GM21447 (cell line): Measurements from ENCODE around the gene CDCA5.

Source experiments
- ATAC-seq: cut with Tn5 transposase; IDR thresholded peaks from one replicate; pipeline ENCODE4 v1.9.1; 2021; ENCODE audit not compliant: unreplicated experiment

Gene CDCA5

GRCh38 chr11:65047581-65048422, 36.0 kb downstream of the CDCA5 start:
- ATAC-seq: no peak

DNA sequence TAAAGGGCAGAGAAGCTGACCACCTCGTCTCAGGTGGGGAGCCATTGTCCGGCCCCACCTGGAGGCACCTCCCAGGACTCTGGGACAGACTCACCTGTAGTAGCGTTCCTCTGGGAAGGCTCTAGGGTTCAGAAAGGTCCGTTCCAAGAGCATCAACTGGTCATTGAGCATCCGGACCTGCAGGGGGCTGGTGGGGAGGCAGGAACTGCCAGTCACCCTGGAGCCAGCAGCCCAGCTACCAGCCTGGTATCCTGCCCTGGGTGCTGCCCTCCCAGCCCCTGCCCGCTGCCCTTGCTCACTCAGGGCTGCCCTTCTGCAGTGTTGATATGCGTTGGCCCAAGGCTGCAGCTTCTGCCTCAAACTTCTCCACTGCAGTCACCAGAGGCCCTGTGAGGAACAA, 38.1 kb downstream of the CDCA5 start:
- no peak for ATAC-seq

DNA sequence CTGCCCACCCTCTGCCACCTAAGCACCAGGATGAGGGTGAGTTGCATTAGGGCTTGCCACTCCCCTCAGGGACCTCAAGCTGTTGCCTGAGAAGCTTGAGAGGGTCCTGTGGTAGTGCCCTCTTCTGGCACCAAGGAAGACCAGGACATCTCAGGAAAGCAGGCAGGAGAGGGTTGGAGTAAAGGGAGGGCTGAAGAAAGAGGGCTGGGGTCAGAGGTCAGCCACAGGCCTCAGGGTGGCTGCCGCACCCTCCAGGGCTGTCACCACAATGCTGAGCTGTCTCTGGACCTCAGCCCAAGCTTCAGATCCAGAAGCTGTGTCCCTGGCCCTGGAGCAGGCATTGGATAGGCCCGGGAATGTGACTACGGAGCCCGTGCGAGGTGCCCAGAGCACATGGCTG, 38.8 kb downstream of the CDCA5 start:
- ATAC-seq: no peak

- no peak for ATAC-seq
These were observed 39.8 kb downstream of the CDCA5 start for GRCh38 chr11:65043881-65044501.

DNA sequence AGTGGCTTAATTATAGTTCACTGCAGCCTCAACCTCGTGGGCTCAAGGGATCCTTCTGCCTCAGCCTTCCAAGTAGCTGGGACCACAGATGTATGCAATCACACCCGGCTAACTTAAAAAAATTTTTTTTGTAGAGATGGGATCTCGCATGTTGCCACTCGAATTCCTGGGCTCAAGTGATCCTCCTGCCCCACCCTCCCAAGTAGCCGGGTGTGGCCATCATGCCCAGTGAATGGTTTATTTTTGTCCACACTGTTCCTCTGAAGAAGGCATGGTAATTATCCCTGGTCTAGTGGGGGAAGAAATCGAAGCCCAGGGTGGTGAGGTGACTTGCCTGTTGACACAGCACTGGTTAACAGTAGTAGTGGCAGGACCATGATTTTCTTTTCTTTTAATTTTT, 40.9 kb downstream of the CDCA5 start:
- no peak for ATAC-seq

- ATAC-seq: peak; percentile 86
These were observed 42.8 kb downstream of the CDCA5 start, which contains the start of gene SAC3D1 for GRCh38 chr11:65040847-65041622. SAC3D1 (plus strand) TSS chr11:65041210; CDS start chr11:65041293, 83 bp downstream.

DNA sequence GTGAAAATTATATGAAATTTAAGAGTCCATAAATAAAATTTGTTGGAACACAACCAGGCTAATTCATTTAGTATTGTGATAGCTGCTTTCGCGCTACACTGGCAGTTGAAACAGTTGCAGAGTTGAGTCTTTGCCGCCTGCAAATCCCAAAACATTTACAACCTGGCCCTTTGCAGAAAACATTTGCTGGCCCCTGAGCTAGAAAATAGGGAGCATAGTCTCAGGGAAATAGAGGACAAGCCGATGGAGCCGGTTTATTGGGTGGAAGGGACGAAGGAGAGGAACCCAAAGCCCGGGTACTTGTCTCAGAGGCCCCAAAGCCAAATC, 43.4 kb downstream of the CDCA5 start:
- ATAC-seq: no peak

DNA sequence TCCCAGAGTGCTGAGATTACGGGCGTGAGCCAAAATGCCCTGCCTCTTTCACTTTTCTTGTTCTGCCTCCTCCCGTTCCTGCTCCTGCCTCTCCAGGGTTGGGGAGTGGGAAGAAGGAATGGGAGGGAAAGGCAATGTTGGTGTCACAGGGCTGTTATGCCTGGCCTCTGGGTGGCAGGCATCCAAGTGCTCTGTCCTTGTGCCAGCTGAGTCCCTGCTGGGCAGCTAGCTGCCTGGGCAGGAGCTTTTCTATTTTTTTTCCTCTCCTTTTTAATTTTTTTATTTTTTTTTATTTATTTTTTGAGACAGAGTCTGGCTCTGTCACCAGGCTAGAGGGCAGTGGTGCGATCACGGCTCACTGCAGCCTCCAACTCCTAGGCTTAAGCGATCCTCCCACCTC, 46.9 kb downstream of the CDCA5 start:
- ATAC-seq: no peak

DNA sequence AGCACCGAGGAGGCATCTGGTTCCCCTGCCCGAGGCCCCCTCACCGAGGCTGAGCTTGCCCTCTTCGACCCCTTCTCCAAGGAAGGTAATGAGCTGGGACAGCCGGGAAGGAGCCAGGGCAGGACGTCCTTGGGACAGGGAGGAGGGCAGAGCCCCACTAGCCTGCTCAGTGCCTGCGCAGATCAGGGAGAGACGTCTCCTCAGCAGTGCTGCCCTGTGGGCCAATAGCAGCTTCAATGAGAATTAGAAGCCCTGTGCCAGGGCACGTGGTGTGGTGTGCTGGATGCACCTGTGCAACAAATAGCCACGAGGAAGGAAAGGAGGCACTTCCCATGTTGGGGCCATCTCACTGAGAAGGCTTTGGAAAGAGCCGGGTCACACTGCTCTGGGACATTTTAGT, 48.3 kb downstream of the CDCA5 start:
- no peak for ATAC-seq

DNA sequence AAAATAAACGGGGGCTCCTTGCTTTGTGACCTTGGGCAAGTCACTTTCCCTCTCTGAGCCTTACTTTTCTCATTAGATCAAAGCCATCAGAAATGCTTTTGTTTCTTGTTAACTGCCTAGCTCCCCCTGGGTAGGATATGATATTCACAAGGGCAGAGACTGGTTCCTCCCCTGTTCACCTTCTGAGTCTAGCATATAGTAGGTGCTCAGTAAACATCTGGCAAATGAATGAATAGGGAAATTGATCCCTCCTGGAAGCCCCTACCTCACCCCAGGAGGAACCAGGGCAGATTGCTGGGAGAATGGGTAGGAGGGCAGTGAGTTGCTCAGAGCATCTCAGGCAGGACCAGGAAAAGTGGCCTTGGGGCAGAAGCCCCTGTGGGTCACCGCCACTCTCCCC, 49.4 kb downstream of the CDCA5 start:
- no peak for ATAC-seq

- no peak for ATAC-seq
These were observed 51.6 kb downstream of the CDCA5 start for GRCh38 chr11:65032216-65032615.
